Measurements from ENCODE around the gene ABCA2.

DNA sequence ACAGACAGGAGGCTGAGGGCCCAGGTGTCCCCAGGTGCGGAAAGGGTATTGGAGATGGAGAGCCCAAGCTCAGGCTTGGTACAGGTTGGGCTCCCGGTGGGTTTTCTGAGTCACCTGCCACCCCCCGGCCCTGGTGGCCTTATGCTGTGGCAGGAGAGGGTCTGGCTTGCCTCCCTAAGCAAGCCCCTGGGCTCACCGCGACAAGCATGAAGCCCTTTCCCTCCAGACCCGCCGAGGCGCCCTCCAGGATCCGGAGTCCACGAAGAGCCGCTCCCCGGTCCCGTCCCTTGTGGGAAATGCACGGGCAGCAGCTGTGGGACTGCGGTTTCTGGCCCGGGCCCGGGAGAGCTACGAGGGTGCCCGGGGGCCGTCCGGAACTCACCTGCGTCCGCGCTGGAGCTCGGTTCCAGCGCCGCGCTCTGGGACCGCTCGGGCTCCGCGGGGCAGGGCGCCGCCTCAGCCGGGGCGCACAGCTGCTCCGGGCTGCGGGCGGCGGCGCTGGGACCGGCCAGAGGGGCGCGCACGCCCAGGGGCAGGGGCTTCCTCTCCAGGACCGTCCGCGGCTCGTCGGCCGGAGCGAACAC is 41.6 kb upstream of the ABCA2 start:
- TF ChIP-seq ELF1 (IDR thresholded peaks at IDR 0.05) (no peak), TAF1 (IDR thresholded peaks at IDR 0.05; ENCODE audit: borderline replicate concordance, low read depth, low read length) (no peak), JUND (IDR thresholded peaks at IDR 0.05) (no peak)
- TF ChIP-seq, protein P1, sequence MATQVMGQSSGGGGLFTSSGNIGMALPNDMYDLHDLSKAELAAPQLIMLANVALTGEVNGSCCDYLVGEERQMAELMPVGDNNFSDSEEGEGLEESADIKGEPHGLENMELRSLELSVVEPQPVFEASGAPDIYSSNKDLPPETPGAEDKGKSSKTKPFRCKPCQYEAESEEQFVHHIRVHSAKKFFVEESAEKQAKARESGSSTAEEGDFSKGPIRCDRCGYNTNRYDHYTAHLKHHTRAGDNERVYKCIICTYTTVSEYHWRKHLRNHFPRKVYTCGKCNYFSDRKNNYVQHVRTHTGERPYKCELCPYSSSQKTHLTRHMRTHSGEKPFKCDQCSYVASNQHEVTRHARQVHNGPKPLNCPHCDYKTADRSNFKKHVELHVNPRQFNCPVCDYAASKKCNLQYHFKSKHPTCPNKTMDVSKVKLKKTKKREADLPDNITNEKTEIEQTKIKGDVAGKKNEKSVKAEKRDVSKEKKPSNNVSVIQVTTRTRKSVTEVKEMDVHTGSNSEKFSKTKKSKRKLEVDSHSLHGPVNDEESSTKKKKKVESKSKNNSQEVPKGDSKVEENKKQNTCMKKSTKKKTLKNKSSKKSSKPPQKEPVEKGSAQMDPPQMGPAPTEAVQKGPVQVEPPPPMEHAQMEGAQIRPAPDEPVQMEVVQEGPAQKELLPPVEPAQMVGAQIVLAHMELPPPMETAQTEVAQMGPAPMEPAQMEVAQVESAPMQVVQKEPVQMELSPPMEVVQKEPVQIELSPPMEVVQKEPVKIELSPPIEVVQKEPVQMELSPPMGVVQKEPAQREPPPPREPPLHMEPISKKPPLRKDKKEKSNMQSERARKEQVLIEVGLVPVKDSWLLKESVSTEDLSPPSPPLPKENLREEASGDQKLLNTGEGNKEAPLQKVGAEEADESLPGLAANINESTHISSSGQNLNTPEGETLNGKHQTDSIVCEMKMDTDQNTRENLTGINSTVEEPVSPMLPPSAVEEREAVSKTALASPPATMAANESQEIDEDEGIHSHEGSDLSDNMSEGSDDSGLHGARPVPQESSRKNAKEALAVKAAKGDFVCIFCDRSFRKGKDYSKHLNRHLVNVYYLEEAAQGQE (IDR thresholded peaks at IDR 0.05; ENCODE audit: low read depth, low read length): no peak
- TF ChIP-seq, protein P2, sequence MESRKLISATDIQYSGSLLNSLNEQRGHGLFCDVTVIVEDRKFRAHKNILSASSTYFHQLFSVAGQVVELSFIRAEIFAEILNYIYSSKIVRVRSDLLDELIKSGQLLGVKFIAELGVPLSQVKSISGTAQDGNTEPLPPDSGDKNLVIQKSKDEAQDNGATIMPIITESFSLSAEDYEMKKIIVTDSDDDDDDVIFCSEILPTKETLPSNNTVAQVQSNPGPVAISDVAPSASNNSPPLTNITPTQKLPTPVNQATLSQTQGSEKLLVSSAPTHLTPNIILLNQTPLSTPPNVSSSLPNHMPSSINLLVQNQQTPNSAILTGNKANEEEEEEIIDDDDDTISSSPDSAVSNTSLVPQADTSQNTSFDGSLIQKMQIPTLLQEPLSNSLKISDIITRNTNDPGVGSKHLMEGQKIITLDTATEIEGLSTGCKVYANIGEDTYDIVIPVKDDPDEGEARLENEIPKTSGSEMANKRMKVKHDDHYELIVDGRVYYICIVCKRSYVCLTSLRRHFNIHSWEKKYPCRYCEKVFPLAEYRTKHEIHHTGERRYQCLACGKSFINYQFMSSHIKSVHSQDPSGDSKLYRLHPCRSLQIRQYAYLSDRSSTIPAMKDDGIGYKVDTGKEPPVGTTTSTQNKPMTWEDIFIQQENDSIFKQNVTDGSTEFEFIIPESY (IDR thresholded peaks at IDR 0.05; ENCODE audit: borderline replicate concordance, low read depth): no peak
- TF ChIP-seq, protein P3, sequence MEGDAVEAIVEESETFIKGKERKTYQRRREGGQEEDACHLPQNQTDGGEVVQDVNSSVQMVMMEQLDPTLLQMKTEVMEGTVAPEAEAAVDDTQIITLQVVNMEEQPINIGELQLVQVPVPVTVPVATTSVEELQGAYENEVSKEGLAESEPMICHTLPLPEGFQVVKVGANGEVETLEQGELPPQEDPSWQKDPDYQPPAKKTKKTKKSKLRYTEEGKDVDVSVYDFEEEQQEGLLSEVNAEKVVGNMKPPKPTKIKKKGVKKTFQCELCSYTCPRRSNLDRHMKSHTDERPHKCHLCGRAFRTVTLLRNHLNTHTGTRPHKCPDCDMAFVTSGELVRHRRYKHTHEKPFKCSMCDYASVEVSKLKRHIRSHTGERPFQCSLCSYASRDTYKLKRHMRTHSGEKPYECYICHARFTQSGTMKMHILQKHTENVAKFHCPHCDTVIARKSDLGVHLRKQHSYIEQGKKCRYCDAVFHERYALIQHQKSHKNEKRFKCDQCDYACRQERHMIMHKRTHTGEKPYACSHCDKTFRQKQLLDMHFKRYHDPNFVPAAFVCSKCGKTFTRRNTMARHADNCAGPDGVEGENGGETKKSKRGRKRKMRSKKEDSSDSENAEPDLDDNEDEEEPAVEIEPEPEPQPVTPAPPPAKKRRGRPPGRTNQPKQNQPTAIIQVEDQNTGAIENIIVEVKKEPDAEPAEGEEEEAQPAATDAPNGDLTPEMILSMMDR (IDR thresholded peaks at IDR 0.05): no peak
- TF ChIP-seq, protein P4, sequence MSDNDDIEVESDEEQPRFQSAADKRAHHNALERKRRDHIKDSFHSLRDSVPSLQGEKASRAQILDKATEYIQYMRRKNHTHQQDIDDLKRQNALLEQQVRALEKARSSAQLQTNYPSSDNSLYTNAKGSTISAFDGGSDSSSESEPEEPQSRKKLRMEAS (IDR thresholded peaks at IDR 0.05; ENCODE audit: low read depth): no peak

All from SK-N-SH (cell line).